GM12865 (cell line): ENCODE measurements around the gene STK16.

Source experiments
- DNase-seq: peaks from one replicate; pipeline ENCODE4 v3.0.0; 2010; ENCODE audit warnings: low read depth
- H3K4me3 ChIP-seq: 2 replicates; pipeline ENCODE4 v1.5.1; 2011; ENCODE audit warnings: mild to moderate bottlenecking, low read depth, low read length, control low read depth
- TF ChIP-seq, protein P1 (sequence below): IDR thresholded peaks from 2 replicates; pipeline ENCODE4 v1.5.1; 2011; ENCODE audit warnings: low read length, control low read depth, low read depth, inconsistent platforms; ENCODE audit not compliant: insufficient read depth; ENCODE audit errors: missing control alignments

Gene STK16

DNA sequence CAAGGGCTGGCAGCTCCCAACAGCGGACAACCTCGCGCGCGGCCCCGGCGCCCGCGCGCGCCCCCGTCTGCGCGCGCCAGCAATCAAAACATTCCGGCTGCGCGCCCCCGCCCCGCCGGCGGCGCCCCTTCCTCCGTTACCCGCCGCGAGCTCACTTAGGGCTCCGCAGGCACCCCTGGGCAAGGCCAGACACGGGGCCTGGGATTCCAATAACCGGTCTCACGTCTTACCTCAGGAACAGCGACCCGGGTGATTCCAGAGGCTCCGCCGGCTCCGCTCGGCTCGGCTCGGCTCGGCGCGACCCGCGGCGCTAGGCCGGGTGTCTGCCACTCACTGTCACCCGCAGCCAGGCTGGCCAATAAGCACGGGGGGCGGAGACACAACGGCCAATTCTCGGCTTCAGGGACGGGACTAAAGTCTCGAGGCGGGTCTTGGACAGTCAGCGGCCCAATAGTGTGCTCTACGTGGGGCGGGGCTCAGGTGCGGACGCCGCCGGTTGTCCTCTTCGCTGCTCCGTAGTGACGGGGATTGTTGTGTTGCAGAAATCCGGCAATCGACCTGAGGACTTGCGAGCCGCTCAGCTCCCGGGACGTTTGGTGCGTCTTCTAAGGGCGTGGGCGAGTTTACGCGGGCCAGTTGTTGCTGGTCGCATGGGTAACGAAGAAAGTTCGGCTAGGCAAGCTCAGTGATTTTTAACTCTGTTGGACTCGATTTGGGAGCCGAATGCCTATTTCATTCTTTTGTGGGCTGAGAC, 15.8 kb upstream of the STK16 start, which contains the start of the genes ANKZF1 and ATG9A:
Gene ANKZF1, plus strand, starts transcription at position 502 of the 754 bp plus-strand sequence. CDS start 452 bp downstream, outside the sequence.
Gene ATG9A, minus strand, starts transcription at position 332 of the 754 bp plus-strand sequence. CDS start 1,612 bp downstream, outside the sequence.
- TF ChIP-seq, protein P1, sequence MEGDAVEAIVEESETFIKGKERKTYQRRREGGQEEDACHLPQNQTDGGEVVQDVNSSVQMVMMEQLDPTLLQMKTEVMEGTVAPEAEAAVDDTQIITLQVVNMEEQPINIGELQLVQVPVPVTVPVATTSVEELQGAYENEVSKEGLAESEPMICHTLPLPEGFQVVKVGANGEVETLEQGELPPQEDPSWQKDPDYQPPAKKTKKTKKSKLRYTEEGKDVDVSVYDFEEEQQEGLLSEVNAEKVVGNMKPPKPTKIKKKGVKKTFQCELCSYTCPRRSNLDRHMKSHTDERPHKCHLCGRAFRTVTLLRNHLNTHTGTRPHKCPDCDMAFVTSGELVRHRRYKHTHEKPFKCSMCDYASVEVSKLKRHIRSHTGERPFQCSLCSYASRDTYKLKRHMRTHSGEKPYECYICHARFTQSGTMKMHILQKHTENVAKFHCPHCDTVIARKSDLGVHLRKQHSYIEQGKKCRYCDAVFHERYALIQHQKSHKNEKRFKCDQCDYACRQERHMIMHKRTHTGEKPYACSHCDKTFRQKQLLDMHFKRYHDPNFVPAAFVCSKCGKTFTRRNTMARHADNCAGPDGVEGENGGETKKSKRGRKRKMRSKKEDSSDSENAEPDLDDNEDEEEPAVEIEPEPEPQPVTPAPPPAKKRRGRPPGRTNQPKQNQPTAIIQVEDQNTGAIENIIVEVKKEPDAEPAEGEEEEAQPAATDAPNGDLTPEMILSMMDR = no peak
- DNase-seq = peak; percentile 98
- peak within 1 kb of the TSS; percentile 96 for H3K4me3 ChIP-seq

DNA sequence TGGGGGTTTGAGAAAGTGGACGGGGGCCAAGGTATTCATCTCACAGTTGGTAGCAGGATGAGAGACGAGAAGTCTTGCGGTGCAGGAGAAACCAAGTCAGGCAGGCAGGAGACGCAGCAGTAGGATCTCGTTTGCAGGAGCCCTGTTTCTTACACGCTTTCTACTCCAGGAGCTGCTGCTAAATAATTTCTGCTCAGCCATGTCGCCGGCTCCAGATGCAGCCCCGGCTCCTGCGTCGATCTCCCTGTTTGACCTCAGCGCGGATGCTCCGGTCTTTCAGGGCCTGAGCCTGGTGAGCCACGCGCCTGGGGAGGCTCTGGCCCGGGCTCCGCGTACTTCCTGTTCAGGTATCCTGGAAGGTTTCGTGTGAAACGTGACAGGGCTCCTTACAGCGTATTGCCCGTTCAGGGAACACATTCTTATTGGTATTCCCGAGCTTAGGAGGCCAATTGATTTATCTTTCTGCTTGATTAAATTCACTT, 15.2 kb upstream of the STK16 start:
- TF ChIP-seq, protein P1 = no peak
- DNase-seq = peak; percentile 66
- peak overlapping the region; percentile 96 for H3K4me3 ChIP-seq

DNA sequence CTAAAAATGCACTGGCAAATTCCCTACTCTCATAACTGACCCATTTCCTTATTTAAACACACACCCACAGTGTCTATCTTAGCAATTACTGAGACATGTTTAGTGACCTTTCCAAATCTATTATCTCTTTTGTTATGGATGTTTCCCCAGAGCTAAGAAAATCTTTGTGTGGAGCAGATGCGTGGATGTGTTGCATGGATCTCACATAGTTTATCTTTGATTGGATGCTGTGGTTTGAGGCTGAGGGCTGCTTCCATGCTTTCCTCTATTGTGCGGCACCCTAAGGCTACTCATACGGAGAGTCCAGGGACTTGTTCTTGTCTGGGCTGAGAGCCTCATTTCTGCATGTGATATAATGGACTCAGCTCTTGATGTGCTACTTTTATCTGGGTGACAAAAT, 10.9 kb upstream of the STK16 start:
- no peak for DNase-seq
- no peak overlapping the region for H3K4me3 ChIP-seq
- TF ChIP-seq, protein P1 = no peak

DNA sequence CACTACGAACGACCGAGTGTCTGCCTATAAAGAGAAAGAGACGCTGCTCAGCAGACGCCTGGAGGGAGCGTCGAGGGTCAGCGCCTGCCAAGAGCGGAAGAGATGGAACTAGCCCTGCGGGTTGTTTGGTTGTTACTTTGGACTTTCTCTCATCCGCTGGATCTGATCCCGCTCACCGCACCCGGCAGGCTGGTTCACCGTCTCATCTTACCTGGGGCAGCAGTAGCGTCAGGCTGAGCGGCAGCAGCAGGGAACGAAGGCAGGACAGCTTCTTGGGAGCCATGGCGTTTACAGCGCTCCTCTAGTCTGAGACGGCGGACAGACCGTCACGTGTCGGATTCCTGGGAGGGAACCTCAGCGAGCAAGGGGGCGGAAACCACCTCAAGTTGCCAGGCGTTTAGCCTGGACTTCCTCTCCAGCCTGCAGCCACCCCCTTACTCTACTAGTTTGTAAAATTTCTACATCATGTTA, 2.0 kb upstream of the STK16 start:
- TF ChIP-seq, protein P1 = no peak
- no peak for DNase-seq
- no peak overlapping the region for H3K4me3 ChIP-seq

DNA sequence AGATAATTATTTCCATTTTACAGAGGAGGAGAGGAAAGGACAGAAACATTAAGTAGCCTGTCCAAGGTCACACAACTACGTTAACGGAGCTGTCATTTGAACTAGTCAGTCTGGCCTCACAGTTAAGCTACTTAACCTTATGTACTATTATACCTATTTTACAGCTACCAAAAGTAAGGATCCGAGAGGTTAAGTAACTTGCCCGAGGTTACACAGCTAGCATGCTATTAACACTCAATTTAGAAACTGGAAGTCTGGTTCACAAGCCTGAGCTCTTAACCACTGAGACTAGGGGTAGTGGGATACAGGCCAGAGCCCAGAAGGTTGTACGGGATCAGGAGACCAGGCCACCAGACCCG, 511 bp upstream of the STK16 start:
- TF ChIP-seq, protein P1 = no peak
- no peak for DNase-seq
- H3K4me3 ChIP-seq = peak overlapping the region; percentile 82

DNA sequence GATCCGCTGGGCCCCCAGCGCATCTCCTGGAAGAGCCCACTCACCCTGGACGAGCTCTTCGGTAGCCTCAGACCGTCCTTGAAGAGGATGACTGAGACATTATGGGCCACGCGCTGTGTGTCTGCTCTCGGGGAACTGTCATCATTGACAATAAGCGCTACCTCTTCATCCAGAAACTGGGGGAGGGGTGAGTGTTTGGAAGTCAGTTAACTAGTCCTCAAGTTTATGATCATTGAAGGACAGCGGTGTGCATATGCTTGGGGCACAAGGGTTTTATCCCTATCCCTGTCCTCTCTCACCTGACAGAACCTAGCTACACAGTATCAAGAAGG, 586 bp downstream of the STK16 start:
- peak overlapping the region; percentile 82 for H3K4me3 ChIP-seq
- DNase-seq = no peak
- TF ChIP-seq, protein P1 = no peak

DNA sequence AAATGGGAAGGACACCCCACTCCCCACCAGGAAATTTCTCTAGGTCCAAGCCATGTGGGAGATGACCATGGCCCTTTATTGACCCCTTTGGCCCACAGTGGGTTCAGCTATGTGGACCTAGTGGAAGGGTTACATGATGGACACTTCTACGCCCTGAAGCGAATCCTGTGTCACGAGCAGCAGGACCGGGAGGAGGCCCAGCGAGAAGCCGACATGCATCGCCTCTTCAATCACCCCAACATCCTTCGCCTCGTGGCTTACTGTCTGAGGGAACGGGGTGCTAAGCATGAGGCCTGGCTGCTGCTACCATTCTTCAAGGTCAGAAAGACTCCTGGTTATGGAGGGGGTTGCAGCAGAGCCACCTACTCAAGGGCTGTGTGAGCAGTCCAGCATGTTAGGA, 1.3 kb downstream of the STK16 start:
- TF ChIP-seq, protein P1 = no peak
- DNase-seq = no peak
- no peak overlapping the region; the same call in 1 of the 2 replicates for H3K4me3 ChIP-seq
